CD1c-positive myeloid dendritic cell (primary cell): ENCODE measurements around the gene RNPEP.
"Not testable (repeated sequence)": the region's sequence is repeated elsewhere in the genome, so short reads cannot be mapped to it uniquely, and the experiment has no call there.

Experiments
- DNase-seq: peaks from one replicate; pipeline ENCODE4 v3.0.0-alpha.2; 2016; ENCODE audit errors: extremely low spot score

The RNPEP gene

DNA sequence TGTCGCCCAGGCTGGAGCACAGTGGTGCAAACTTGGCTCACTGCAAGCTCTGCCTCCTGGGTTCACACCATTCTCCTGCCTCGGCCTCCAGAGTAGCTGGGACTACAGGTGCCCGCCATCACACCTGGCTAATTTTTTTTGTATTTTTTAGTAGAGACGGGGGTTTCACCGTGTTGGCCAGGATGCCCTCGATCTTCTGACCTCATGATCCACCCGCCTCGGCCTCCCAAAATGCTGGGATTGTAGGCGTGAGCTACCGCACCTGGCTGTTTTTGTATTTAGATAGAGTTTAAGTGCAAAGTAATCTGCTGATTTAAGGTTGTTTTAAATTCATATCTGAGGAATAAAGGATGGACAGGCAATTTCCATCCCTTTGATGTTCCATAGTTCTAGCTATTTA lies 20.1 kb upstream of the RNPEP start:
- DNase-seq: not testable (repeated sequence)

- no peak for DNase-seq
Measured at GRCh38 chr1:201964261-201964660, 18.2 kb upstream of the RNPEP start.

DNA sequence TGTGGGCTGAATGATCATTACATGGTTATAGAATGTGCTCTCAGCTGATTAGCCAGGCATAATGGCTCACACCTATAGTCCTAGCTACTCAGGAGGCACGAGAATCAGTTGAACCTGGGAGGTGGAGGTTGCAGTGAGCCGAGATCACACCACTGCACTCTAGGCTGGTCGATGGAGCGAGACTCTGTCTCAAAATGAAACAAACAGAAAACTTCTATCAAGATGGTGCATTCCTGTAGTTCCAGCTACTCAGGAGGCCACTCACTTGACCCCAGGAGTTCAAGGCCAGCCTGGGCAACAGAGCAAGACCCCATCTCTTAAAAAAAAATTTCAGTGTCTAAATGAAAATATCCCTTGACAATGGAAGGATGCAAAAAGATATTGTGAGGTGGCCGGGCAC lies 16.3 kb upstream of the RNPEP start:
- no peak for DNase-seq

DNA sequence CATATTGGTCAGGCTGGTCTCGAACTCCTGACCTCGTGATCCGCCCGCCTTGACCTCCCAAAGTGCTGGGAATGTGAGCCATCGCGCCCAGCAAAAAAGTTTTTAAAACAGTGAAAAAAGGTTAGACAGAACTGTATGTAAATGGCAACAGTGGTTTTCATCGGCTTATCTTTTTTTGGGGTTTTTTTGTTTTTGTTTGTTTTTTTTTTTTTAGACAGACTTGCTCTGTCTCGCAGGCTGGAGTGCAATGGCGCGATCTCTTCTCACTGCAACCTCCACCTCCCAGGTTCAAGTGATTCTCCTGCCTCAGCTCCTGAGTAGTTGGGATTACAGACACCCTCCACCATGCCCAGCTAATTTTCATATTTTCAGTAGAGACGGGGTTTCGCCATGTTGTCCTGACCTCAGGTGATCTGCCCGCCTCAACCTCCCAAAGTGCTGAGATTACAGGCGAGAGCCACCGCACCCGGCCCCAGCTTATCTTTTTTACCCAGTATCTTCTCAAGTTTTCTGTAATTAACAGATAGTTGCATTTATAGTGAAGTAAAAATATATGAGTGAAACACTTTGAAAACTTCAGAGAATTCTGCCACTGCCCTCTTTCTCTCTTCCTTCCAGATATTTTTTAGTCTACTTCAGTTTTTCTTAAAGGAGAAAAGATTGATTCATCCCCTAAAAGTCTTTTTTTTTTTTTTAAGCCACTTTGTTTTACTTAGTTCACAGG lies 14.1 kb upstream of the RNPEP start:
- DNase-seq: no peak

DNA sequence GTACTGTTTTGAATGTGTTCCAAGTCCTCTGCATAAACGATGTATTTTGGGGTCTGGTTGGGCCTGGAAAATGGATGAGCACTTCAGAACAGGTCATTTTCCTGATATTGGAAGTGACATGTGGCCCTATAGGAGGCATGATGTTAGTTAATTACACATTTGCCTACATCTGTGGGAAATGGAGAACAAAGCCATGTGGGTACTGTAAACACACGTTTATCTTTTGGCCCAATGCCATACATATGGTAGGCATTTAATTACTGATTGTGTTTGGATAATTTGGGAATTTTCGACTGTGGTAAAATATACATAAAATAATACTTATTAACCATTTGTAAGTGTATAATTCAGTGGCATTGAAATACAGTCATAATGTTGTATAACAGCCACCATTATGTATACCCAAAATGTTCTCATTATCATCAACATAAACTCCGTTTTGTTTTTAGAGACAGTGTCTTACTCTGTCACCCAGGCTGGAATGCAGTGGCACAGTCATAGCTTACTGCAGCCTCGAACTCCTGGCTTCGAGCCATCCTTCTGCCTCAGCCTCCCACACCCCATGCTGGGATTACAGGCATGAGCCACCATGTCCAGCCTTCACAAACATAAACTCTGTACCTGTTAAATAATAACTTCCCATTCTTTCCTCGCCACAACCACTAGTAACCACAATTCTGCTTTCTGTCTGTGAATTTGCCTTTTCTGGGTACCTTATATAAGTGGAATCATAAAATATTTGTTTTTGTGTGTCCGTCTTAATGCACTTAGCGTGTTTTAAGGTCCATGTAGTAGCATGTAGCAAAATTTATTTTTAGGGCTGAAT lies 11.9 kb upstream of the RNPEP start:
- no peak for DNase-seq

DNA sequence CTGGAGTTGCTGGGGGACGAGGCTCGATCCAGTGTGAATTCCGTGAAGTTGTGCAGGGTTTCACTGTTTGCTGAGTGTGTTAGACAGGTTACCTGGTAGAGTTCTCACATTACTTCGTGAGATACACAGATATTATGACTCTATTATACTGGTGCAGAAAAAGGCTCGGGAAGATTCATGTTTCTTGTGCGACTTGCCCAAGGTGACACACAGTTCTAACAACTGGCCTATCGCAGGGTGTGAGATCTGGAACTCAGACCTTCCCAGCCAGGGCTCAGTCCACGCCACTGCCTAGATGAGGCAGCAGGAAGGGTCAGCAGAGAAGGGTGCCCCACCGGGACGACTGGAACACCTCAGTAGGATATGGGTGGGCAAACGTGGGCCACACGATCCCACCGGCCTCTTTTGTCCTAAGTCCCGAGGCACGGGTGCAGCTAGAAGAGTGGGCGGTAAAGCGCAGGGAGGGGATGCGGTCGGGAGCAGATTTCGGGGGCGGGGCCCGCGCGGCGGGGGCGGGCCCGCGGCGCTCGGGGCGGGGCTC lies 296 bp upstream of the RNPEP start:
- peak; percentile 82 for DNase-seq

DNA sequence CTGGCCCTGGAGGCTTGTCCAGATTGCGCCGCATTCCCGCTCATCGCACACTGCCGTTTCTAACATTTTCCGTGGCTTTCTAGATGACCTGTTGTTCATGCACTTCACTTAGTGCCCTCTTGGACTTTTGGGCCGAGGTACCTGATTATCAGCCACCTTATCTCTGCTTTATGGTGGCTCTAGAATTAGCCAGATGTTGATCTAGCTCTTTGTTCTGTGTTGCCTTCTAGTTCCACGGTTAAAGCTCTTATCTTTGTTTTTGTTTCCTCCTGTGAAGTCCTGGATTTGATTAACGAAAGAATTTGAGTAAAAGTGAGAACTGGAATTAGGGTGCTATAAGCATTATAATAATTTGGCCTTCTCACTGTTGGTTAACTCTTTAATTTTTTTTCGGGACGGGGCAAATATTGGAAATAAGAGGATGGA lies 945 bp downstream of the RNPEP start:
- DNase-seq: no peak

DNA sequence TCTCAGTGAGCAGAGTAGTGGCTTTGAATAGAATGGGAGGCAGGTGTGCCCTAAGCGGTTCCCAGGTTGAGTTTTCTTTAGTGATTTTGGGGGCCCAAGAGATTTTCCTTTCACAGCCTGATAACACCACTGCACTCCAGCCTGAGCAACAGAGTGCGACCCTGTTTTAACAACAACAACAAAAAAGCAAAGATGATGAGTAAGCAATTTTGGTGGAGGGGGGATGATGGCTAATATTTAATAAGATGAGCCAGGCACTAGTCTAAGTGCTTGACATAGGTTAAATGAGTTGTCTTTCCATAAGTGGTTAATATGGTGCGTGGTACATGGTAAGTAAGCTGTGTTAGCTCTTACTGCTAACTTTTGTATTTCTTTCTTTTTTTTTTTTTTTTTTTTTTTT lies 2.0 kb downstream of the RNPEP start:
- DNase-seq: no peak

- DNase-seq: no peak
Measured at GRCh38 chr1:201985355-201985754, 2.9 kb downstream of the RNPEP start.

DNA sequence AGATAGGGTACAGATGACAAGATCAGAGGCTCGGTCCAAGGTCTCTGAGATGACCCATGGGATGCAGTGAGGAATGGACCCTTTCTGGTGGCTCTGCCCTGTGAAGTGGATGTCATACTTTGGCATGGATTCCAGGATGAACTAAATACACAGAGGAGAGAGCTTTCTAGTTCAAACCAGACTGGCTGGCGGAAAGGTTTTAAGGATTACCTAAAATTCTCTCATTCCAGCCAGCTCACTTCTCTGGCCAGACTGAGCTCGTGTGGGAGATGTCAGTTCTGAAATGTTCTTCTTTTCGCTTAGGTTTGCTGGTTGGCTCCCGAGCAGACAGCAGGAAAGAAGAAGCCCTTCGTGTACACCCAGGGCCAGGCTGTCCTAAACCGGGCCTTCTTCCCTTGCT lies 6.2 kb downstream of the RNPEP start:
- DNase-seq: no peak

DNA sequence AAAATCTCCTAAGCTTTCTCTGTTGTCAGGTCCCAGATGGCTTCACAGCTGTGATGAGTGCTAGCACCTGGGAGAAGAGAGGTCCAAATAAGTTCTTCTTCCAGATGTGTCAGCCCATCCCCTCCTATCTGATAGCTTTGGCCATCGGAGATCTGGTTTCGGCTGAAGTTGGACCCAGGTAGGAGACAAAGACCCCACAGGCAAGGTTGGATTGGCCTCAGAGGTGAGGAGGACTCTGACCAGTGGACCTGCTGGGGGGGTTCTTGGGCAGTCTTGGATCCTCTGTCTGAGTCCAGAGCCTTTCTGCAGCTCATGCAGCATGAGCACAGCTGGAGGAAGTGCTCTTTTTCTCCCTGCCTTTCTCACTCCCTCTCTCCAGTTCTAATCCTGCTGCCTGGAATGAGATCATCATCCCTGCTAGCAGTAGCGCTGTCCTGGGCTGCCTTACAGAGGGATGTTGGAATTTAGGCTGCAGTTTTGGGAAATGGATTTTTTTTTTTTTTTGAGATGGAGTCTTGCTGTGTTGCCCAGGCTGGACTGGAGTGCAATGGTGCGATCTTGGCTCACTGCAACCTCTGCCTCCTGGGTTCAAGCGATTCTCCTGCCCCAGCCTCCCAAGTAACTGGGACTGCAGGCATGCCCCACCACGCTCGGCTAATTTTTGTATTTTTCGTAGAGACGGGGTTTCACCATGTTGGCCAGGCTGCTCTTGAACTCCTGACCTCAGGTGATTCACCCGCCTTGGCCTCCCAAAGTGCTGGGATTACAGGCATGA lies 7.1 kb downstream of the RNPEP start:
- no peak for DNase-seq

DNA sequence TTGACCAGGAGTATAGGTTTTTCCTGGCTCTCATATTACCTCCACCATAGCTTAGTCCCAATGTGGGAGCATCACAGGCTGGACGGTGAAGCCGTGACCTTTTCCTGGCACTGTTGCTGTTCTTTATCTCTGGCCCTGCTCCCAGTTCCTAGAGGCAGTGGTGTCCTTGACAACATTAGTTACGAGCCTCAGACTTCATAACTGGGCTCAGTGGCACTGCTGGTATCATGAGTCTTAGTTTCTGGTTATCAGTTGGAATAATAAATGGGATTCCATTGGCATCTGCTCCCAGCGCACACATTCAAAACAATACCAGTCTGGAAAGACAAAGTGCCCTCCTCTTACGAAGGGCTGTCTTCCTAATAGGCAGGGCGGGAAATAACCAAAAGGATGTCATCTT lies 8.0 kb downstream of the RNPEP start:
- no peak for DNase-seq

DNA sequence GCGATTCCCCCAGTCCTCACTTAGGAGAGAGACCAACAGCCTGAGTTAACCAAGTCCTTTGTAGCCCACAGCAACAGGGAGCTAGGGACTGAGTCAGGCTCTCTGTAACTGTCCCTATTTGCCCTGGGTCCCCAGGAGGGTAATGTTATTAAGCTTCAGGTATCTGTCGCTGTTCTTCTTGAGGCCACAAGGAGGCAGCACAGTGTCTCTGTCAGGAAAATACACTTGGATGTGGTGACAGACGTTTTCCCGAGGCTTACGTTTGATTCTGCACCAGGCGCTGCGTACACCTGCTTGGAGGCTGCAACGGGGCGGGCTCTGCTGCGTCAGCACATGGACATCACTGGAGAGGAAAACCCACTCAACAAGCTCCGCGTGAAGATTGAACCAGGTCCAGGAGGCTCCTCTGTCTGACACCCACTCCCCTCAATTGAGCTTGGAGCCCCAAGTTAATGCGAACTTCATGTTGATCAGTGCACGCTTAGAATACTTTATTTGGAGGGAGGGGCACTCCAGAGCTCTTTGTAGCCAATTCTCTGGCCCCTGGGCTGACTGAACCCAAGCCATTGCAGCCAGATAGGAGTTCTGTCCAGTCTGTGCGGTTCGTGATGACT lies 17.3 kb downstream of the RNPEP start:
- DNase-seq: peak; percentile 52

DNA sequence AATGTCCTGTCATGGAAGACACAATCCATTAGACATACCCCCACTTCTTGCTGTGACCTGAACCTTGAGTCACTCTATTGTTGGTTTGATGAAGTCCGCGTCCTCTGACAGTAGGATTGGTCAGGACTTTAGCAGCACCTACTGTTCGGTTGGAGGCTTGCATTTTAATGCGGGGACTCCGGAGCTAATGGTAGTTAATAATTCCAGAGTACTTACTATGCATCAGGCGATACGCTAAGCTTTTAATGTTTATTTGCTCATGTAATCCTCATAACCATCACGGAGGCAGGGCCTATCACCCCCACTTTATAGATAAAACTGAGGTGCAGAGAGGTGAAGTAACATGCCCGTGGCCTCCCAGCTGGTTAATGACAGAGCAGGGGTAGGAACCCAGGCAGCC lies 20.1 kb downstream of the RNPEP start:
- no peak for DNase-seq

DNA sequence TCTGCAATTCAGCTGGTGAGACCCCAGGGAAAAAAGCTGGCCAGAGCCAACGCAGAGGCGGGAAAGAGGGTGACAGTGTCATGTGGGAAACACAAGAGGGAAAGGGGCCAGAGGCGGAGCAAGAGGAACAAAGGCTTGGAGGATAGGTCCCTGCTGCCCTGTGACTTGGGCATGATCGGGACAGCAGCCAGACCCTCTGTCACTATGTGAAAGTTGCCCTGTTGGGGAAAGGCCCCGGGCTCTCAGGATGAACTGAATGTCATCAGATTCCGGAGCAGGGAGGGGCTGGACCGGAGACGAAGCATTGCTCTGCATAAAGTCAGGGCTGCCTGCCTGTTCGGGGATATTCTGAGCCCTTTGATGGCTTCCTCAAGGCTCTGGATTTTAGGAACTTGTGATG lies 22.3 kb downstream of the RNPEP start:
- no peak for DNase-seq

GRCh38 chr1:202005958-202006357 lies 23.5 kb downstream of the RNPEP start:
- DNase-seq: no peak

GRCh38 chr1:202007304-202007703 lies 24.9 kb downstream of the RNPEP start:
- no peak for DNase-seq

DNA sequence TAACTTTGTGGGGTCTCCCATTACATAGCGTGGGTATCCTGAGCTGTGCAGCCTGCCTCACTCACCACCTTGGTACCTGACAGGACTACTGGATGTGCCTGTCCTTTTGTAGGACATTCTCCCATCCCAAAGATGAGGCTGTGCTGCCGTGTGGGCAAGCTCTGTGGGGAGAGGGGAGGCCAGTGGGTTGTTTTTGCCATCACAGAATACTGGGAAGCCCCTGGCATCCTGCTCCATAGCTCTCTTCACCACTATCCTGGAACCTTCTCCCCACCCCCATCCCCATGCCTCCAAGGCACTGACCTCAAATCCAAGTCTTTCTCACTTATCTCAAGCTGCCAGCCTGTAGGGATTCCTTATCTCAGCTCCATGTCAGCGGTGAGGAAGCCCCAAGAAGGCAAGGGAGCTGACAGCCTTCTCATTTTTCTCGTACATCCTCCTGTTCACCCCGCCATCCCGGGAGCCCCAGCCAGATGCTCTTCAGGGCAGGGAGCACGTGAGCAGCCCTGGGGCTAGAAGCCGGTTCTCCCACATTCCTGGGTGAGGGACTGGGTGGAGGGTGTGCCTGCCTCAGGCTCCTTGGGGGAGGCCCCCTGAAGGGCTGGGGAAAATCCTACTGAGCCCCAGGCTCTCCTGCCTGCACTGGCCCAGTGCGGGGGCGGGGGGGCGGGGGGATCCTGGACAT lies 25.5 kb downstream of the RNPEP start:
- DNase-seq: no peak

DNA sequence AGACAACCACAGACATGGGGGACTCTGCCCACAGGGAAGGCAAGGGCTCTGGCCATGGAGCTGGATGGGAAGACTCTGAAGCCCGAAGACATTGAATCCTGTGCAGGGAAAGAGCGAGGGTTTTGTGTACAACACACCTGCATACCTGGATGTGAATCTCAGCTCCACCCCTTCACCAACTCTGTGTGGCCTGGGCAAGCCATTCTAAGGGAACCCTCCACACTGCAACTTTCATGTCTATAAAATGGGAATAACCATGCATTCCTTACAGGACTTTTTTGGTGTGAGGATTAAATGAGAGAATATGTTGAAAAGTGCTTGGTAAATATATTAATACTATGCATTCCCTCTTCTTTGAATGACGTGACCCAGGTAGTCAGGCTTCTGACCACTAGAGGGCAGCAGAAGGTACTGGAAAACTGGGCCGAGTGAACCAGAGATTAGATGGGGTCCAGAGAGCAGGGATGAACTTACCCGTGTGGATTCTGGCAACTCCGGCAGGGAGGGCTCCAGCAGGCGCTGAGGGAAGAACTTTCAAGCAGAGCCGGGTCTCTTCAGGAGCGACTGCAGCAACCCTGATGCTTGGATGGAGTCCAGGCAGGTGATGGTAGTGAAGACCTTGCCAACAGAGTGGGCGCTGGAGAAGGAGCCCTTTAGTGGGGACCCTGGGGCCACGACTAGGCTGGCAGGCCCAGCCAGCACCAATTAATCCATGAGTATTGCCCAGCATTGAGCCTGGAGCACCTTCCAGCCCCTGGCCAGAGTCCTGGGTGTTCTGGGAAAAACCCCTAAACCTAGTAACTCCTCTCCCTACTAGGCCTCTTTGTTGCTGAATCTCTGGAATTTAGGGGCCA lies 27.1 kb downstream of the RNPEP start:
- peak; percentile 64 for DNase-seq
